ENCODE measurements around the gene VWA7. TPM values are rescaled to one million over a fixed set of nuclear protein-coding genes. Genes with fewer than 3 reads are reported as not detected.

VWA7 gene
- polyA plus RNA-seq, 1 of the 3 experiments (the other 2 are of a cell fraction), result 0.56 TPM

- TF ChIP-seq USF1 (IDR thresholded peaks at IDR 0.05; ENCODE audit: borderline replicate concordance, low read depth) (no peak), TEAD4 (IDR thresholded peaks at IDR 0.05; ENCODE audit: borderline replicate concordance, insufficient read depth) (no peak), FOSL2 (IDR thresholded peaks at IDR 0.05; ENCODE audit: borderline replicate concordance, low read depth) (no peak), MXI1 (IDR thresholded peaks at IDR 0.05; ENCODE audit: low read depth, low read length) (no peak), RFX5 (IDR thresholded peaks at IDR 0.05; ENCODE audit: low read length) (no peak), RAD21 (IDR thresholded peaks at IDR 0.05; ENCODE audit: low read length) (no peak), JUND (IDR thresholded peaks at IDR 0.05) (no peak), PBX3 (IDR thresholded peaks at IDR 0.05) (no peak), SIN3A (IDR thresholded peaks at IDR 0.05; ENCODE audit: borderline replicate concordance, low read depth, low read length) (no peak), NFIC (IDR thresholded peaks at IDR 0.05; ENCODE audit: borderline replicate concordance) (no peak), TCF12 (IDR thresholded peaks at IDR 0.05) (no peak), EP300 (IDR thresholded peaks at IDR 0.05; ENCODE audit: borderline replicate concordance in 1 of 2, low read depth in 1 of 2, low read length in 1 of 2) (no peak), RXRA (IDR thresholded peaks at IDR 0.05; ENCODE audit: borderline replicate concordance, low read depth) (no peak), MEF2A (IDR thresholded peaks at IDR 0.05; ENCODE audit: borderline replicate concordance, low read depth) (no peak)
- TF ChIP-seq, protein P1, sequence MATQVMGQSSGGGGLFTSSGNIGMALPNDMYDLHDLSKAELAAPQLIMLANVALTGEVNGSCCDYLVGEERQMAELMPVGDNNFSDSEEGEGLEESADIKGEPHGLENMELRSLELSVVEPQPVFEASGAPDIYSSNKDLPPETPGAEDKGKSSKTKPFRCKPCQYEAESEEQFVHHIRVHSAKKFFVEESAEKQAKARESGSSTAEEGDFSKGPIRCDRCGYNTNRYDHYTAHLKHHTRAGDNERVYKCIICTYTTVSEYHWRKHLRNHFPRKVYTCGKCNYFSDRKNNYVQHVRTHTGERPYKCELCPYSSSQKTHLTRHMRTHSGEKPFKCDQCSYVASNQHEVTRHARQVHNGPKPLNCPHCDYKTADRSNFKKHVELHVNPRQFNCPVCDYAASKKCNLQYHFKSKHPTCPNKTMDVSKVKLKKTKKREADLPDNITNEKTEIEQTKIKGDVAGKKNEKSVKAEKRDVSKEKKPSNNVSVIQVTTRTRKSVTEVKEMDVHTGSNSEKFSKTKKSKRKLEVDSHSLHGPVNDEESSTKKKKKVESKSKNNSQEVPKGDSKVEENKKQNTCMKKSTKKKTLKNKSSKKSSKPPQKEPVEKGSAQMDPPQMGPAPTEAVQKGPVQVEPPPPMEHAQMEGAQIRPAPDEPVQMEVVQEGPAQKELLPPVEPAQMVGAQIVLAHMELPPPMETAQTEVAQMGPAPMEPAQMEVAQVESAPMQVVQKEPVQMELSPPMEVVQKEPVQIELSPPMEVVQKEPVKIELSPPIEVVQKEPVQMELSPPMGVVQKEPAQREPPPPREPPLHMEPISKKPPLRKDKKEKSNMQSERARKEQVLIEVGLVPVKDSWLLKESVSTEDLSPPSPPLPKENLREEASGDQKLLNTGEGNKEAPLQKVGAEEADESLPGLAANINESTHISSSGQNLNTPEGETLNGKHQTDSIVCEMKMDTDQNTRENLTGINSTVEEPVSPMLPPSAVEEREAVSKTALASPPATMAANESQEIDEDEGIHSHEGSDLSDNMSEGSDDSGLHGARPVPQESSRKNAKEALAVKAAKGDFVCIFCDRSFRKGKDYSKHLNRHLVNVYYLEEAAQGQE (IDR thresholded peaks at IDR 0.05; ENCODE audit: low read depth, low read length), result no peak
- no peaks in the 10 kb centered on the region for H3K36me3 ChIP-seq (replicated peaks in 1 of 2; ENCODE audit: control insufficient read depth in 1 of 2, insufficient read depth in 2 of 2, low read length in 1 of 2)
- H3K27me3 ChIP-seq (ENCODE audit: insufficient read depth), result no peaks in the 10 kb centered on the region
- H3K4me2 ChIP-seq, result no peak overlapping the region
- CTCF ChIA-PET, result interaction anchor here (1.0 kb wide), 1 partner anchor 28 kb away, joined by 5 read pairs; no protein-coding TSS in a partner anchor
- H3K9me3 ChIP-seq, result no peaks in the 10 kb centered on the region
- DNase-seq, result no peak
- H3K27ac ChIP-seq (ENCODE audit: low read depth in 2 of 2, low read length in 1 of 2), result no peak overlapping the region
- H3K79me2 ChIP-seq (ENCODE audit: insufficient read depth), result no peaks in the 10 kb centered on the region
- peaks cover 0 to 8% of the 10 kb centered on the region in 2 experiments; a peak in 1 of 4 replicates for H3K4me1 ChIP-seq (ENCODE audit: control insufficient read depth in 1 of 2, insufficient read depth in 2 of 2, low read depth in 1 of 2, low read length in 1 of 2)
- H3K9me2 ChIP-seq, result no peaks in the 10 kb centered on the region
- H3K9ac ChIP-seq, result no peak overlapping the region
- H2AFZ ChIP-seq (ENCODE audit: low read depth), result no peak overlapping the region
- no peaks in the 10 kb centered on the region for H3F3A ChIP-seq (replicated peaks; ENCODE audit: insufficient read depth)
- POLR2A ChIA-PET, result no interaction called here
- H4K20me1 ChIP-seq (ENCODE audit: insufficient read depth), result no peaks in the 10 kb centered on the region
- no peak overlapping the region for H3K4me3 ChIP-seq (ENCODE audit: low read depth in 2 of 2, low read length in 1 of 2)
- WGBS (ENCODE audit: low lambda C conversion rate), result 100% methylated on average over 4 of the region's 8 CpGs
Measured at GRCh38 chr6:31762878-31763618, 14.1 kb downstream of the VWA7 start.

All from SK-N-SH (cell line).